ENCODE measurements around the gene ATF3. TPM values are rescaled to one million over a fixed set of nuclear protein-coding genes. Genes with fewer than 3 reads are reported as not detected.
A peak's percentile ranks its signal among the peaks of the same experiment; 100 is the strongest.

ATF3 gene
- total and polyA plus RNA-seq, 2 of the 4 experiments (the other 2 are of a cell fraction): 9.9 to 12.3 TPM

- no peak overlapping the region for H3K23ac ChIP-seq (ENCODE audit: low read depth, low read length)
- H3K4ac ChIP-seq (ENCODE audit: low read depth, low read length): no peak overlapping the region
- POLR2A ChIA-PET (ENCODE audit: unreplicated experiment): no interaction called here
- H2BK20ac ChIP-seq (ENCODE audit: low read depth, low read length): no peak overlapping the region
- no peaks in the 10 kb centered on the region for H3K36me3 ChIP-seq (ENCODE audit: control insufficient read depth, insufficient read depth, low read length)
- ATAC-seq (ENCODE audit: low read depth): no peak
- H3K4me2 ChIP-seq (ENCODE audit: low read depth, low read length): no peak overlapping the region
- no peak overlapping the region for H3K14ac ChIP-seq (replicated peaks; ENCODE audit: low read depth, low read length)
- H2AFZ ChIP-seq (replicated peaks; ENCODE audit: low read length, poor library complexity): peak overlapping the region; percentile 58
- H3K27ac ChIP-seq (ENCODE audit: insufficient read depth, low read length): no peak overlapping the region
- no peak overlapping the region for H3K4me3 ChIP-seq (ENCODE audit: insufficient read depth, low read depth, low read length)
- in situ Hi-C loops (cut with MboI; ENCODE audit: low sequenced_read_pairs): no loop called here
- no peak for TF ChIP-seq MAFK (IDR thresholded peaks at IDR 0.05; ENCODE audit: low read depth, low read length)
- TF ChIP-seq CEBPB (IDR thresholded peaks at IDR 0.05; ENCODE audit: low read depth, low read length): no peak
- TF ChIP-seq CHD1 (IDR thresholded peaks at IDR 0.05; ENCODE audit: low read depth, low read length): no peak
- TF ChIP-seq RCOR1 (IDR thresholded peaks at IDR 0.05; ENCODE audit: insufficient replicate concordance, low read length): no peak
- no peak for TF ChIP-seq RFX5 (IDR thresholded peaks at IDR 0.05; ENCODE audit: low read depth, low read length)
- TF ChIP-seq MAZ (IDR thresholded peaks at IDR 0.05; ENCODE audit: borderline replicate concordance, low read depth, low read length): no peak
- no peak for TF ChIP-seq NFE2L2 (IDR thresholded peaks at IDR 0.05; ENCODE audit: low read depth, low read length)
- no peak for TF ChIP-seq SMC3 (IDR thresholded peaks at IDR 0.05; ENCODE audit: low read depth, low read length)
- TF ChIP-seq MXI1 (IDR thresholded peaks at IDR 0.05; ENCODE audit: borderline replicate concordance, low read depth, low read length): no peak
- TF ChIP-seq, protein P1, sequence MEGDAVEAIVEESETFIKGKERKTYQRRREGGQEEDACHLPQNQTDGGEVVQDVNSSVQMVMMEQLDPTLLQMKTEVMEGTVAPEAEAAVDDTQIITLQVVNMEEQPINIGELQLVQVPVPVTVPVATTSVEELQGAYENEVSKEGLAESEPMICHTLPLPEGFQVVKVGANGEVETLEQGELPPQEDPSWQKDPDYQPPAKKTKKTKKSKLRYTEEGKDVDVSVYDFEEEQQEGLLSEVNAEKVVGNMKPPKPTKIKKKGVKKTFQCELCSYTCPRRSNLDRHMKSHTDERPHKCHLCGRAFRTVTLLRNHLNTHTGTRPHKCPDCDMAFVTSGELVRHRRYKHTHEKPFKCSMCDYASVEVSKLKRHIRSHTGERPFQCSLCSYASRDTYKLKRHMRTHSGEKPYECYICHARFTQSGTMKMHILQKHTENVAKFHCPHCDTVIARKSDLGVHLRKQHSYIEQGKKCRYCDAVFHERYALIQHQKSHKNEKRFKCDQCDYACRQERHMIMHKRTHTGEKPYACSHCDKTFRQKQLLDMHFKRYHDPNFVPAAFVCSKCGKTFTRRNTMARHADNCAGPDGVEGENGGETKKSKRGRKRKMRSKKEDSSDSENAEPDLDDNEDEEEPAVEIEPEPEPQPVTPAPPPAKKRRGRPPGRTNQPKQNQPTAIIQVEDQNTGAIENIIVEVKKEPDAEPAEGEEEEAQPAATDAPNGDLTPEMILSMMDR (conservative IDR thresholded peaks at IDR 0.05; ENCODE audit: low read depth, low read length): no peak
- TF ChIP-seq BHLHE40 (IDR thresholded peaks at IDR 0.05; ENCODE audit: low read depth, low read length): no peak
- TF ChIP-seq POLR2A (IDR thresholded peaks at IDR 0.05; ENCODE audit: low read depth, low read length): no peak
- no peak for TF ChIP-seq FOS (IDR thresholded peaks at IDR 0.05; ENCODE audit: low read depth, low read length)
- no peak for TF ChIP-seq ELK1 (IDR thresholded peaks at IDR 0.05; ENCODE audit: borderline replicate concordance, low read depth, low read length)
- CTCF ChIA-PET: no interaction called here
- no peaks in the 10 kb centered on the region; the same call in 1 of the 2 replicates for H3K9me1 ChIP-seq (ENCODE audit: insufficient read depth, low read length)
- no peak overlapping the region for H2BK120ac ChIP-seq (ENCODE audit: low read depth, low read length)
- no peak overlapping the region for H2AK5ac ChIP-seq (ENCODE audit: low read depth, low read length)
- no peak overlapping the region for H4K5ac ChIP-seq (ENCODE audit: low read depth, low read length)
- DNase-seq: no peak
- no peak overlapping the region for H3K56ac ChIP-seq (ENCODE audit: extremely low read depth, insufficient read depth, low read length)
- H4K91ac ChIP-seq (ENCODE audit: insufficient read depth, low read depth, low read length): no peak overlapping the region
- H2BK5ac ChIP-seq (ENCODE audit: low read depth, low read length, poor library complexity, severe bottlenecking): no peak overlapping the region
- H3K18ac ChIP-seq (ENCODE audit: low read depth, low read length): no peak overlapping the region
- no CpG with 5 or more reads among the region's 7 CpGs for WGBS, 2 experiments (ENCODE audit: extremely low coverage in 2 of 2, insufficient read length in 1 of 2)
- dilution Hi-C loops (cut with HindIII; ENCODE audit: low sequenced_read_pairs, unreplicated experiment): no loop called here
- H2AK9ac ChIP-seq (replicated peaks; ENCODE audit: low read depth, low read length, poor library complexity): no peak overlapping the region
- H3K79me1 ChIP-seq (ENCODE audit: low read depth in 1 of 2, low read length in 2 of 2): no peaks in the 10 kb centered on the region
- H4K20me1 ChIP-seq (ENCODE audit: insufficient read depth, low read length): no peaks in the 10 kb centered on the region
- H3K27me3 ChIP-seq (ENCODE audit: control insufficient read depth, insufficient read depth, low read length): peaks cover 9% of the 10 kb centered on the region
- no peak overlapping the region for H2BK15ac ChIP-seq (ENCODE audit: low read depth, low read length)
- H3K4me1 ChIP-seq (ENCODE audit: control insufficient read depth, insufficient read depth, low read length): peaks cover 8% of the 10 kb centered on the region
- H3K9me3 ChIP-seq (ENCODE audit: control insufficient read depth, insufficient read depth, low read length): no peaks in the 10 kb centered on the region
- no peak overlapping the region for H4K8ac ChIP-seq (ENCODE audit: low read depth in 2 of 2, low read length in 2 of 2)
- BruUV-seq (replicated peaks): no TSS peak
- H3K9ac ChIP-seq (ENCODE audit: low read depth, low read length): no peak overlapping the region
- intact Hi-C loops (cut with micrococcal nuclease): no loop called here
These were observed 24.9 kb upstream of the ATF3 start for GRCh38 chr1:212583643-212584042.
